NB4 (cell line): Measurements from ENCODE around the gene ARHGEF12.

ENCODE experiments used
- DNase-seq: peaks from one replicate; pipeline ENCODE4 v3.0.0; 2010; ENCODE audit warnings: low read depth
- H3K4me3 ChIP-seq: one replicate; pipeline ENCODE4 v1.5.1; 2011; ENCODE audit warnings: mild to moderate bottlenecking, low read depth, low read length, moderate library complexity
- CTCF ChIP-seq: IDR thresholded peaks from one replicate; pipeline ENCODE4 v1.5.1; 2012; ENCODE audit warnings: low read depth, low read length
- MAX ChIP-seq: IDR thresholded peaks from 2 replicates; pipeline ENCODE4 v1.6.1; 2011; ENCODE audit warnings: low read depth, low read length
- MYC ChIP-seq: IDR thresholded peaks from 2 replicates; pipeline ENCODE4 v1.6.1; 2011; ENCODE audit warnings: low read depth, low read length
- POLR2A ChIP-seq: IDR thresholded peaks from 2 replicates; pipeline ENCODE4 v1.6.1; 2011; ENCODE audit warnings: mild to moderate bottlenecking; ENCODE audit not compliant: insufficient read length; ENCODE audit errors: extremely low read depth

The ARHGEF12 gene

GRCh38 chr11:120441592-120441991, 105.4 kb downstream of the ARHGEF12 start:
- no peak overlapping the region for H3K4me3 ChIP-seq
- DNase-seq = no peak
- TF ChIP-seq CTCF (no peak), MYC (no peak), MAX (no peak), POLR2A (no peak)

GRCh38 chr11:120442031-120442430, 105.8 kb downstream of the ARHGEF12 start:
- DNase-seq = no peak
- TF ChIP-seq POLR2A (no peak), MAX (no peak), CTCF (no peak), MYC (no peak)
- no peak overlapping the region for H3K4me3 ChIP-seq

- H3K4me3 ChIP-seq = no peak overlapping the region
- TF ChIP-seq CTCF = no peak
- TF ChIP-seq MYC = no peak
- no peak for TF ChIP-seq POLR2A
- no peak for TF ChIP-seq MAX
- DNase-seq = no peak
Observed at GRCh38 chr11:120446802-120447201, 110.6 kb downstream of the ARHGEF12 start.

GRCh38 chr11:120448240-120448639, 112.0 kb downstream of the ARHGEF12 start:
- DNase-seq = no peak
- no peak overlapping the region for H3K4me3 ChIP-seq
- no peak for TF ChIP-seq CTCF
- TF ChIP-seq MYC = no peak
- TF ChIP-seq POLR2A = no peak

- no peak overlapping the region for H3K4me3 ChIP-seq
- no peak for DNase-seq
- TF ChIP-seq MYC = no peak
- TF ChIP-seq POLR2A = no peak
- TF ChIP-seq CTCF = no peak
- no peak for TF ChIP-seq MAX
Observed at GRCh38 chr11:120455487-120455886, 119.3 kb downstream of the ARHGEF12 start.

GRCh38 chr11:120457996-120458395, 121.8 kb downstream of the ARHGEF12 start:
- H3K4me3 ChIP-seq = no peak overlapping the region
- no peak for TF ChIP-seq MAX
- TF ChIP-seq POLR2A = no peak
- TF ChIP-seq MYC = no peak
- no peak for TF ChIP-seq CTCF
- DNase-seq = no peak
